Astrocyte (in vitro differentiated cells and primary cell): ENCODE data around the gene CACNB4. TPM values are rescaled to one million over a fixed set of nuclear protein-coding genes. Genes with fewer than 3 reads are reported as not detected.
A peak's percentile ranks its signal among the peaks of the same experiment; 100 is the strongest.

Source experiments
- DNase-seq: peaks from one replicate; pipeline ENCODE4 v3.0.0-alpha.2; 2010; ENCODE audit warnings: low read depth
- FAIRE-seq: peaks from 2 replicates; lab custom pipeline; 2011; peaks lifted over from hg19 to GRCh38; lab: Jason Lieb, UNC
- H2AFZ ChIP-seq: 2 replicates; pipeline ENCODE4 v1.6.0; 2012; ENCODE audit warnings: low read depth, low read length, inconsistent platforms
- H3K27ac ChIP-seq: 2 replicates; pipeline ENCODE4 v1.5.1; 2011; ENCODE audit warnings: low read depth, low read length, inconsistent platforms
- H3K27me3 ChIP-seq: 2 replicates; pipeline ENCODE4 v1.6.0; 2011; ENCODE audit warnings: low read length, inconsistent platforms; ENCODE audit not compliant: insufficient read depth
- H3K36me3 ChIP-seq: 2 replicates; pipeline ENCODE4 v1.5.1; 2011; ENCODE audit warnings: low read length, inconsistent platforms; ENCODE audit not compliant: insufficient read depth
- H3K4me1 ChIP-seq: 2 replicates; pipeline ENCODE4 v1.5.1; 2011; ENCODE audit warnings: low read length, inconsistent platforms; ENCODE audit not compliant: insufficient read depth
- H3K4me2 ChIP-seq: 2 replicates; pipeline ENCODE4 v1.6.0; 2012; ENCODE audit warnings: low read length, inconsistent platforms
- H3K4me3 ChIP-seq: 2 replicates; pipeline ENCODE4 v1.5.1; 2011; ENCODE audit warnings: low read depth, mild to moderate bottlenecking, low read length, inconsistent platforms; ENCODE audit not compliant: insufficient read depth
- H3K79me2 ChIP-seq: 2 replicates; pipeline ENCODE4 v1.6.0; 2012; ENCODE audit warnings: mild to moderate bottlenecking, low read length, inconsistent platforms; ENCODE audit not compliant: insufficient read depth
- H3K9ac ChIP-seq: 2 replicates; pipeline ENCODE4 v1.6.0; 2012; ENCODE audit warnings: mild to moderate bottlenecking, low read length, inconsistent platforms
- H3K9me3 ChIP-seq: 2 replicates; pipeline ENCODE4 v1.5.1; 2012; ENCODE audit warnings: low read depth, mild to moderate bottlenecking, low read length, inconsistent platforms; ENCODE audit not compliant: insufficient read depth
- H4K20me1 ChIP-seq: 2 replicates; pipeline ENCODE4 v1.6.0; 2012; ENCODE audit warnings: low read length, inconsistent platforms; ENCODE audit not compliant: insufficient read depth
- H3K27ac Mint-ChIP-seq: one replicate; pipeline ENCODE4 v1.8.0; 2021; ENCODE audit warnings: mild to moderate bottlenecking, mixed read lengths; ENCODE audit not compliant: unreplicated experiment
- H3K27me3 Mint-ChIP-seq: one replicate; pipeline ENCODE4 v1.8.0; 2021; ENCODE audit warnings: low read depth, mixed read lengths; ENCODE audit not compliant: unreplicated experiment
- H3K36me3 Mint-ChIP-seq: one replicate; pipeline ENCODE4 v1.8.0; 2021; ENCODE audit warnings: low read depth, mixed read lengths; ENCODE audit not compliant: unreplicated experiment
- H3K4me1 Mint-ChIP-seq: one replicate; pipeline ENCODE4 v1.8.0; 2021; ENCODE audit warnings: low read depth, mixed read lengths; ENCODE audit not compliant: unreplicated experiment
- H3K4me3 Mint-ChIP-seq: one replicate; pipeline ENCODE4 v1.8.0; 2021; ENCODE audit warnings: mild to moderate bottlenecking, moderate library complexity, mixed read lengths; ENCODE audit not compliant: unreplicated experiment
- H3K9me3 Mint-ChIP-seq: one replicate; pipeline ENCODE4 v1.8.0; 2021; ENCODE audit warnings: mild to moderate bottlenecking, mixed read lengths; ENCODE audit not compliant: unreplicated experiment
- CTCF ChIP-seq: IDR thresholded peaks from 2 replicates; pipeline ENCODE4 v1.5.1; 2011; ENCODE audit warnings: low read depth, mild to moderate bottlenecking, inconsistent platforms, low read length, moderate library complexity; ENCODE audit not compliant: insufficient read depth
- EZH2 ChIP-seq: IDR thresholded peaks from 2 replicates; pipeline ENCODE4 v1.6.1; 2012; ENCODE audit warnings: mild to moderate bottlenecking, low read length, inconsistent platforms; ENCODE audit not compliant: insufficient read depth
- total RNA-seq: library from RNA; stranded (reverse); gene quantifications from 2 replicates; pipeline ENCODE4 v1.2.1, GENCODE V29; 2021

Gene CACNB4
- total RNA-seq, 1 donor from 2014 or later = 1.8 TPM

- no peaks in the 10 kb centered on the region for H3K36me3 Mint-ChIP-seq
- peaks cover 6% of the 10 kb centered on the region for H3K9me3 Mint-ChIP-seq
Measured at GRCh38 chr2:152064001-152064400, 34.8 kb downstream of the CACNB4 start.

GRCh38 chr2:152063325-152063924 is 35.4 kb downstream of the CACNB4 start:
- Histone ChIP-seq H3K4me2 (no peak overlapping the region), H3K9ac (no peak overlapping the region)
- FAIRE-seq = no peak

More at GRCh38 chr2:152064001-152064400, 34.8 kb downstream of the CACNB4 start:
- H3K4me1 Mint-ChIP-seq = peaks cover 21% of the 10 kb centered on the region
- H3K4me3 Mint-ChIP-seq = no peak overlapping the region
- Histone ChIP-seq H3K27me3 (peaks cover 9% of the 10 kb centered on the region), H3K4me3 (no peak overlapping the region), H3K79me2 (no peaks in the 10 kb centered on the region), H3K9me3 (no peaks in the 10 kb centered on the region), H4K20me1 (no peaks in the 10 kb centered on the region), H3K36me3 (no peaks in the 10 kb centered on the region), H2AFZ (no peak overlapping the region), H3K9ac (no peak overlapping the region), H3K27ac (no peak overlapping the region), H3K4me1 (peaks cover 6% of the 10 kb centered on the region), H3K4me2 (no peak overlapping the region)
- no peak overlapping the region for H3K27ac Mint-ChIP-seq
- FAIRE-seq = no peak
- peaks cover 4% of the 10 kb centered on the region for H3K27me3 Mint-ChIP-seq
- TF ChIP-seq EZH2 (no peak), CTCF (no peak)
- DNase-seq = no peak

More at GRCh38 chr2:152063325-152063924, 35.4 kb downstream of the CACNB4 start:
- Histone ChIP-seq H3K27me3 (peaks cover 9% of the 10 kb centered on the region), H3K4me1 (peaks cover 6% of the 10 kb centered on the region), H4K20me1 (no peaks in the 10 kb centered on the region), H3K4me3 (no peak overlapping the region), H3K36me3 (no peaks in the 10 kb centered on the region), H2AFZ (no peak overlapping the region), H3K9me3 (no peaks in the 10 kb centered on the region), H3K27ac (no peak overlapping the region), H3K79me2 (no peaks in the 10 kb centered on the region)
- no peak overlapping the region for H3K4me3 Mint-ChIP-seq
- H3K27me3 Mint-ChIP-seq = peaks cover 4% of the 10 kb centered on the region
- H3K4me1 Mint-ChIP-seq = peaks cover 21% of the 10 kb centered on the region
- H3K27ac Mint-ChIP-seq = peak overlapping the region; percentile 84
- peaks cover 6% of the 10 kb centered on the region for H3K9me3 Mint-ChIP-seq
- DNase-seq = no peak
- TF ChIP-seq EZH2 = no peak
- TF ChIP-seq CTCF = no peak
- H3K36me3 Mint-ChIP-seq = peaks cover under 1% of the 10 kb centered on the region
